Measurements from ENCODE around the gene BABAM2.
A peak's percentile ranks its signal among the peaks of the same experiment; 100 is the strongest.
"Not testable (repeated sequence)": the region's sequence is repeated elsewhere in the genome, so short reads cannot be mapped to it uniquely, and the experiment has no call there.

Gene BABAM2

GRCh38 chr2:28369358-28369757 lies 478.8 kb downstream of the BABAM2 start:
- H3K27me3 Mint-ChIP-seq = peaks cover 2% of the 10 kb centered on the region
- DNase-seq (no peak), ATAC-seq (no peak)
- H3K36me3 Mint-ChIP-seq (ENCODE audit: low read depth) = no peaks in the 10 kb centered on the region
- H3K4me3 Mint-ChIP-seq = no peak overlapping the region
- H3K9me3 Mint-ChIP-seq = peaks cover 3% of the 10 kb centered on the region
- H3K4me1 Mint-ChIP-seq = peaks cover 35% of the 10 kb centered on the region
- H3K27ac Mint-ChIP-seq = peak overlapping the region; percentile 22

GRCh38 chr2:28370354-28370753 lies 479.8 kb downstream of the BABAM2 start:
- DNase-seq (no peak), ATAC-seq (no peak)
- H3K27ac Mint-ChIP-seq = no peak overlapping the region
- peaks cover 25% of the 10 kb centered on the region for H3K4me1 Mint-ChIP-seq
- H3K36me3 Mint-ChIP-seq (ENCODE audit: low read depth) = no peaks in the 10 kb centered on the region
- H3K9me3 Mint-ChIP-seq = peaks cover 3% of the 10 kb centered on the region
- no peak overlapping the region for H3K4me3 Mint-ChIP-seq
- H3K27me3 Mint-ChIP-seq = peaks cover 2% of the 10 kb centered on the region

- not testable (repeated sequence) for H3K4me3 Mint-ChIP-seq; H3K27ac Mint-ChIP-seq; DNase-seq; H3K9me3 Mint-ChIP-seq; H3K36me3 Mint-ChIP-seq (ENCODE audit: low read depth); H3K27me3 Mint-ChIP-seq; ATAC-seq
- H3K4me1 Mint-ChIP-seq = peaks cover 11% of the 10 kb centered on the region
Observed at GRCh38 chr2:28371728-28372127, 481.2 kb downstream of the BABAM2 start.

GRCh38 chr2:28373854-28374253 lies 483.3 kb downstream of the BABAM2 start:
- Mint-ChIP-seq H3K9me3 (peaks cover 3% of the 10 kb centered on the region), H3K4me1 (peaks cover 8% of the 10 kb centered on the region), H3K27me3 (peaks cover 2% of the 10 kb centered on the region), H3K36me3 (ENCODE audit: low read depth) (no peaks in the 10 kb centered on the region), H3K4me3 (no peak overlapping the region), H3K27ac (no peak overlapping the region)
- DNase-seq = no peak
- no peak for ATAC-seq

- Mint-ChIP-seq H3K9me3 (peaks cover 3% of the 10 kb centered on the region), H3K27me3 (peaks cover 2% of the 10 kb centered on the region), H3K36me3 (ENCODE audit: low read depth) (no peaks in the 10 kb centered on the region), H3K4me3 (no peak overlapping the region), H3K27ac (no peak overlapping the region), H3K4me1 (peaks cover 13% of the 10 kb centered on the region)
- ATAC-seq (no peak), DNase-seq (no peak)
Observed at GRCh38 chr2:28374331-28374730, 483.8 kb downstream of the BABAM2 start.

- ATAC-seq (no peak), DNase-seq (no peak)
- Mint-ChIP-seq H3K4me3 (no peak overlapping the region), H3K27me3 (peaks cover 2% of the 10 kb centered on the region), H3K36me3 (ENCODE audit: low read depth) (no peaks in the 10 kb centered on the region), H3K4me1 (peaks cover 21% of the 10 kb centered on the region), H3K27ac (no peak overlapping the region), H3K9me3 (peaks cover 3% of the 10 kb centered on the region)
Observed at GRCh38 chr2:28375236-28375635, 484.7 kb downstream of the BABAM2 start.

- H3K36me3 Mint-ChIP-seq (ENCODE audit: low read depth) = no peaks in the 10 kb centered on the region
- DNase-seq (no peak), ATAC-seq (no peak)
- H3K27ac Mint-ChIP-seq = no peak overlapping the region
- H3K9me3 Mint-ChIP-seq = peaks cover 2% of the 10 kb centered on the region
- peaks cover 2% of the 10 kb centered on the region for H3K27me3 Mint-ChIP-seq
- H3K4me1 Mint-ChIP-seq = peaks cover 23% of the 10 kb centered on the region
- no peak overlapping the region for H3K4me3 Mint-ChIP-seq
Observed at GRCh38 chr2:28375742-28376631, 485.5 kb downstream of the BABAM2 start.

GRCh38 chr2:28377195-28377816 lies 486.8 kb downstream of the BABAM2 start:
- Mint-ChIP-seq H3K9me3 (no peaks in the 10 kb centered on the region), H3K4me1 (peaks cover 23% of the 10 kb centered on the region), H3K27ac (no peak overlapping the region), H3K4me3 (no peak overlapping the region), H3K27me3 (peaks cover 1% of the 10 kb centered on the region), H3K36me3 (ENCODE audit: low read depth) (no peaks in the 10 kb centered on the region)
- ATAC-seq = no peak
- DNase-seq = no peak

GRCh38 chr2:28377984-28378678 lies 487.6 kb downstream of the BABAM2 start:
- ATAC-seq = no peak

GRCh38 chr2:28378679-28379584 lies 488.4 kb downstream of the BABAM2 start:
- Mint-ChIP-seq H3K4me3 (no peak overlapping the region), H3K36me3 (ENCODE audit: low read depth) (no peaks in the 10 kb centered on the region), H3K4me1 (peaks cover 23% of the 10 kb centered on the region), H3K9me3 (no peaks in the 10 kb centered on the region), H3K27me3 (no peaks in the 10 kb centered on the region), H3K27ac (peak overlapping the region; percentile 34)
- DNase-seq (no peak), ATAC-seq (peak; percentile 27)

More at GRCh38 chr2:28377984-28378678, 487.6 kb downstream of the BABAM2 start:
- Mint-ChIP-seq H3K9me3 (no peaks in the 10 kb centered on the region), H3K27ac (no peak overlapping the region), H3K4me1 (peaks cover 25% of the 10 kb centered on the region), H3K4me3 (no peak overlapping the region), H3K36me3 (ENCODE audit: low read depth) (no peaks in the 10 kb centered on the region), H3K27me3 (no peaks in the 10 kb centered on the region)
- DNase-seq = no peak

- H3K9me3 Mint-ChIP-seq = no peaks in the 10 kb centered on the region
- DNase-seq = no peak
- no peak overlapping the region for H3K4me3 Mint-ChIP-seq
- no peak for ATAC-seq
- H3K36me3 Mint-ChIP-seq (ENCODE audit: low read depth) = no peaks in the 10 kb centered on the region
- no peak overlapping the region for H3K27ac Mint-ChIP-seq
- peaks cover 23% of the 10 kb centered on the region for H3K4me1 Mint-ChIP-seq
- H3K27me3 Mint-ChIP-seq = no peaks in the 10 kb centered on the region
Observed at GRCh38 chr2:28380219-28380618, 489.7 kb downstream of the BABAM2 start.

GRCh38 chr2:28381225-28382180 lies 491.0 kb downstream of the BABAM2 start:
- H3K27me3 Mint-ChIP-seq = no peaks in the 10 kb centered on the region
- no peaks in the 10 kb centered on the region for H3K9me3 Mint-ChIP-seq
- no peaks in the 10 kb centered on the region for H3K36me3 Mint-ChIP-seq (ENCODE audit: low read depth)
- no peak for DNase-seq
- H3K27ac Mint-ChIP-seq = no peak overlapping the region
- no peak overlapping the region for H3K4me3 Mint-ChIP-seq
- ATAC-seq = no peak
- H3K4me1 Mint-ChIP-seq = peaks cover 23% of the 10 kb centered on the region

GRCh38 chr2:28382755-28383154 lies 492.2 kb downstream of the BABAM2 start:
- H3K9me3 Mint-ChIP-seq = no peaks in the 10 kb centered on the region
- peaks cover 34% of the 10 kb centered on the region for H3K4me1 Mint-ChIP-seq
- DNase-seq (no peak), ATAC-seq (no peak)
- H3K36me3 Mint-ChIP-seq (ENCODE audit: low read depth) = no peaks in the 10 kb centered on the region
- H3K27ac Mint-ChIP-seq = no peak overlapping the region
- no peaks in the 10 kb centered on the region for H3K27me3 Mint-ChIP-seq
- no peak overlapping the region for H3K4me3 Mint-ChIP-seq
